Muscle of back (tissue), 11 donors: ENCODE data around the gene MBNL2. TPM values are rescaled to one million over a fixed set of nuclear protein-coding genes. Genes with fewer than 3 reads are reported as not detected.
A peak's percentile ranks its signal among the peaks of the same experiment; 100 is the strongest.
"Not testable (repeated sequence)": the region's sequence is repeated elsewhere in the genome, so short reads cannot be mapped to it uniquely, and the experiment has no call there.

Experiments
- DNase-seq, 3 donors: peaks; one replicate each; pipeline versions ENCODE4 v3.0.0 to v3.0.0-alpha.2; 2013
- polyA plus RNA-seq, 10 donors: library from polyadenylated mRNA; unstranded; fragments of 120-200 nt; gene quantifications; one replicate each; pipeline ENCODE4 v1.2.1, GENCODE V29; 2013; ENCODE audit not compliant: insufficient read length in 10 of 10

MBNL2 gene
- polyA plus RNA-seq, 10 donors = 25.4 to 40.1 (median 33.9) TPM

DNA sequence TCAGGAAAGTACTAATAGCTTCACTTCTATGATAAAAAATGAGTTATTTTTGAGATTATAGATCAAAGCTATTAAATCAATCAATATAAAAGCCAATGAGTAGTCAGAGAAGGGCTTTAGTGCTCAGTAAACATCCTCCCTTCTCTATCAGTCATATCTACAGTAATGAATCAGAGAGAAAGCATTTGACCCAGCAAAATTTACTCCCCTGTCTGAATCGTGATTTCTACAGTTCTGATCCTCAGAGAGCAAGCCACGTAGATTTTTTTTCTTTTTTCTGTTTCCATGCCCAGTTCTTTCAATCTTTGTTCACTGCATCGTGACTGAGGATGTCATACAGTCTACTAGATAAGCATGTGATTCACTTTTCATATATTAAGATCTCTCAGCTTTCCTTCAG is 16.2 kb upstream of the MBNL2 start:
- no peak for DNase-seq

DNA sequence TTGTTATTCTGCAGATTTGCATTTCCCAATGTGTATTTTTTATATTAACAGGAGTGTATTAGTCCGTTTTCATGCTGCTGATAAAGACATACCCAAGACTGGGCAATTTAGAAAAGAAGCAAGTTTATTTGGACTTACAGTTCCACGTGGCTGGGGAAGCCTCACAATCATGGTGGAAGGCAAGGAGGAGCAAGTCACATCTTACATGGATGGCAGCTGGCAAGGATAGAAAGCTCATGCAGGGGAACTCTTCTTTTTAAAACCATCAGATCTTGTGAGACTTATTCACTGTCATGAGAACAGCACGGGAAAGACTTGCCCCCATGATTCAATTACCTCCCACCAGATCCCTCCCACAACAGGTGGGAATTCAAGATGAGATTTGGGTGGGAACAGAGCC is 14.9 kb upstream of the MBNL2 start:
- DNase-seq = not testable (repeated sequence)

DNA sequence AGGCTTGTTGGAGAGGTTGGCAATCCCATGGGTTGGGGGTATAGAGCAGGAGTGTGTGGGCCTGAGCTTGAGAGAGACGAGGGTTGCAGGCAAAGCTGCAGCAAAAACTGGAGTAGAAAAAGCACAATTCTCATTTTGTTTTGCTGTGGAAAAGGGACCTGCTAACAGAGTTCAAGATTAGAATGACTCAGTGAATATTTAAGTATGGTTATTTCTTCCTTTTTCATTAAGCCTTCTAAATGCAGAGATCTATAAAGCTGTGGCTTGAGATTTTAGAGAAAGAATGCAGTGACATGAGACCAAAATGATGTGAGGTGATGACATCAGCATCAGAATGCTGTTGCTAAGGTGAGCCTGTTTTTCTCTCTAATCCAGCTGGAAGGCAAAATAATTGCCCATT is 10.8 kb upstream of the MBNL2 start:
- no peak for DNase-seq

DNA sequence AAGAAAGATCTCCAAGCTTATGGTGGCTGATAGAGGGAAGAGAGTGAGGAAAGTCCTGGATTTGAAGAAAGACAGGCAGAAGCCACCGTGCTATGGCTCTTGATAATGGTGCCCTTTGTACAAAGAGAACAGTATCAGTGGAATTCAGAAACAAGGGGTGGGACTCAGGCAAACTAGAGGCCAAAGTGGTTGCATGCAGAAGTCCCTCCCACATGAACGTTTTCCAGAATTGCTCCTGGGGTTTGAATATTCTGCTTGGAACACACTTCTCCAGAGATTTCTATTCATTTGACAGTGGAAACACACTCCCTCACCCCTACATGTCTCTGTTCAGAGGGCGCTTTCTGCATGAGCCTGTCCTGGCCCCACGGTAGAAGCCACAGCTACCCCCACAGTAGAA is 10.1 kb upstream of the MBNL2 start:
- no peak for DNase-seq

DNA sequence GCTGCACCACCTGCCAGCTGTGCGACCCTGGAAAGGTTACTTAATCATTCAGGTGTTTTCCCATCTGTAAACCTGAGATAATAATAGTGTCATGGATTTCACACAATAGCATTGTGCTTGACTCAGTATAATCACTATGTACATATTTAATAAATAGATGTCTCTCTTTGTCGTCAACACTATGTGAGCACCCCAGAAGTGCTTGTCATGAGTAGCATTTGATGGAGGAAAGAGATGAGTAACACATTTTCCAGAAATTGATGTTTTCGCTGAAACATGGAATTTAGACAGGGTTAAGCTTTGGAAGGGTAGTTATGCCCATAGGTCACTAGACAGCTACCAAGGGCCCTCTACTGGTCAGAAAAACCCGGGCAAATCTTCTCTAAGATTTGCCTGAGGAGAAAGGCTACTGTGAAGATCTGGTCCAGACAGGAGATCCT is 9.5 kb upstream of the MBNL2 start:
- DNase-seq = no peak

DNA sequence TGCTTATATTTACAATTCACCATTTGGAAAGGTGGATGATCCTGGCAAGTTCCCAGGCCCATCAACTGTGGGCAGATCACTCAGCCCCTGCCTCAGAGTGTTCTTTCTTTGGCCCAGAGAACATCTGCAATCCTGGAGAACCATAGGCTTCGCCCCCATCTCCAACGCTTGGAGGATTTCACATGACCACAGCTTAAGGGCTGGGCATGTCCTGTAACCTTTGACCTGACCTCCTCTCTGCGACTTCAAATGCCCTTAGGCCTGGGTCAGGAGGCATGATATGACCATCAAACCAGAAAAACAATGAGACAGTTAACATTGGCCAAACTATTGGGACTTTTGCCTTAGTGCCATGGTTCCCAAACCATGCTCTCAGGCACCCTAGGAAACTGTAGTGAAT is 7.2 kb upstream of the MBNL2 start:
- no peak for DNase-seq

DNA sequence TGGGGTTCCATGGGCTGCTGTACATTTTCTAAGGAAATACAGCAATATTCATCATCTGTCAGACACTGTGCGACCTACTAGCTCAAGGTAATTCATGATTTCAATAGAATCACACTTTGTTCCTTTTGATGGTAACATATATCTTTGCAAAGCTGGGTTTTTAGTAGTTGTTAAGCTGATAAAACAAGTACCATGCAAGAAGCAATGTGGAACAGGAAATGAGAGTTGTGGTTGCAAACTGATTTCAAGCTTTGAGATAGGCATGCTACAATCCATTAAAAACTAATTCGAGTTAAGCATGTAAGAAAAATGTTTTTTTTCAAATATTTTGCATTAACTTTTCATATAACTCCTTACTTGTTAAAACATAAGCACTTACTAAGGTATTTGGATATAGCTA is 6.8 kb upstream of the MBNL2 start:
- no peak for DNase-seq

DNA sequence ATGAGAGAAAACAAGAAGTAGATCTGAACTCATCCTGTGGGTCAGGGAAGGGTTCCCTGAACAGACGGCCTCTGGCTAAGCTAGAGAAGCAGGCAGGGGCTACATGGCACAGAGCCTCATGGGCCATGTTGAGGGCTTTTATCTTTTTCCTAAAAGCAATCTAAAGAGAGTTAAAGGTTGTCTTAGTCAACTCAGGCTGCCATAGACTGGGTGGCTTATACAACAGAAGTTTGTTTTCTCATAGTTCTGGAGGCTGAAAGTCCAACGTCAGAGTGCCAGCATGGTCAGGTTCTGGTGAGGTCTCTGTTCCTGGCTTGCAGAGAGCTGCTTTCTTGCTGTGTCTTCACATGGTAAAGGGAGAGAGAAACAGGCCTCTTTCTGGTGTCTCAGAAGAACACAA is 2.9 kb upstream of the MBNL2 start:
- DNase-seq = no peak

DNA sequence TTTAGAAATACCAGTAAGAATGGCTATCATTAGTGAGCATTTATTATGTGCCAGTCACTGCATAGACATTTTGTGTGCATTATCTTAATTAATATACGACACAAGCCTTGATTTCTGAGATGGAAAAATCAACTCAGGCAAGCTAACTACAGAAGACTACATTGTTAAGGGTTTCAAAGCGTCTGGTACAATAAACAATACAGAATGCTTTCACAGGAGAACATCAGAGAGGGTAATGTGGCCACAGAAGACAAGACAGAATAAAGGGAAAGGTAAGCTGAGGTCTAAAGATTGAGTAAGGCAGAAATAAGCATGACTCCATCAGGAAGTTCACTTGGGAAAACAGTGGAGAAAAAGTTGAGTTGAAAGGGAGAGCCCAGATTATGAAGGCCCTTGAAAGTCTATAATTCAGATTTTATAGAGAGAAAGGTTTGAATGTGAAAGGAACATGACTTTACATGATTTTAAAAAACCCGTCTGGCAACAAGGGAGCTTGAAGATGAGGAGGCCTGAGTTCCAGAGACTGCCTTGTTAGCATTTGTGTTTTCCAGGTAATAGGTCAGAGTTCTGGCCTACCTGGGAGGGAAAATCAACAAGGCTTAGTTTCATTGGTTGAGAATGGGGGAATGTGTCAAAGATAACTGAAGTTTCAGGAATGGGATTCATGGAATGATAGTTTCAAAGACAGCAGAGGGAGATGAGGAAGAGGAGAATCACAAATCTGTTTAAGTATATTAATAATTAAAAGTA is 1.8 kb upstream of the MBNL2 start:
- no peak for DNase-seq

DNA sequence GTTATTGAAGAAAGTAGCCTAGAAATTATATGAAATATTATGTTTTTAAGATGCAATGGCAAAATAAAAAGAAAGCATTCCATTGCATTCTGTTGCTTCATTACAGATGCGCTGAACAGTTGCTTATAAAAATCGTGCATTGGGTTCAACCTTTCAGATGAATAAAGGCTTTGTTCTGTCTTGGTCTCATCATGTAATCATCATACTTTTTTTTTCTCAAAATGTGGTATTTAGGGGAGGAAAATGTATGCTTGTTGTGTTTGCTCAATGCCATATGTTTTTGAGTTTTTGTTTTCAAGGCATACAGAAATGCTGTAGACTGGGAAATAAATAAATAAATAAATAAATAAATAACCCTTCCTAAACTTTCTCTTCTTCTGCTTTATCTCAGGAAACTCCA is 1.1 kb upstream of the MBNL2 start:
- no peak for DNase-seq

DNA sequence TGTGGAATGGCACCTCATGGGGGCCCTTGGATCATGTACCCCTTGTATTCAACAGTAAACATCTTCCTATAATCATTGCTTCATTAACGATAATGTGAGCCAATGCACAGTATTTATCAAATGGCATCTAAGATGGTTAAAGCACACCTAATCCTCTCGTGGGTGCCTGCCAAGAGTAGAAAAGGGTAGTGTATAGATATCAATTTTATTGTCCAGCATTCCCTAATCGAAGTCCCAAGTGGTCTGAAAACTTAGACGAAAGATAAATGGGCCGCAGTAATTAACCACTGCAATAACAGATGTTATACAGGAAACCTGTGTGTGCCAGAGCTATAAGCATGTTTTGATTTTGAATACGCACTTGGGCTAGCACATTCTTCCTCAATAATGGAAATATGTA is 667 bp upstream of the MBNL2 start:
- no peak for DNase-seq

DNA sequence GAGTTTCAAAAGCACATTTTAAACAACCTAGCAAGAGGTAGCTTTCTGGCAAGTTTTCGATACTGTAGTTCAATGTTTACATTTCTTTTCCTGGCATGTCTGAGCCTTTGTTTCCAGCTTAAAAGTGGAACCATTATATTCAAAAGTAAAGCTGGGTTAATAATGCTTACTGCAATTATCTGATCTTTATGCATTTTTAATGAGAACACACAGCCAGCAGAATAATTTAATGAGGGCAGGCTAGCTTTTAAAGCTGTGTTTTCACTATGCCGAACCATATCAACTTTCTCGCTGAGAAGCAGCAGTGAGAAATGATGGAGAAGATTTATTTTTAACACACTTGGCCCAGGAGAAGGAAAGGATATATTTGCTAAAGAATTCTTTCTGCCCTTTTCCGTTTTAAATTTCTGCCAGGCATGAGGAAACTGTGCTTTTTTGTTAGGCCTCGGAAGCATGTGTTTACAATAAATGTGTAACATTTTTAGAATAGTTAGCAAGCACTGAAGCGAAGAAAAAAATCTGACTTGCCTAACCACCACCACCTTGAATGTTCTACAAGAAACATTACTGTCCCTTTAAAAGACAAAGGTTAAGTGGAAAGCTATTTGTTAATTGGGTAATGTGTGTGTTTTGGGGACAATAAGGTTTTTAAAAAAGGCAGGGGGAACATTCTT is 1.0 kb downstream of the MBNL2 start:
- DNase-seq = no peak

DNA sequence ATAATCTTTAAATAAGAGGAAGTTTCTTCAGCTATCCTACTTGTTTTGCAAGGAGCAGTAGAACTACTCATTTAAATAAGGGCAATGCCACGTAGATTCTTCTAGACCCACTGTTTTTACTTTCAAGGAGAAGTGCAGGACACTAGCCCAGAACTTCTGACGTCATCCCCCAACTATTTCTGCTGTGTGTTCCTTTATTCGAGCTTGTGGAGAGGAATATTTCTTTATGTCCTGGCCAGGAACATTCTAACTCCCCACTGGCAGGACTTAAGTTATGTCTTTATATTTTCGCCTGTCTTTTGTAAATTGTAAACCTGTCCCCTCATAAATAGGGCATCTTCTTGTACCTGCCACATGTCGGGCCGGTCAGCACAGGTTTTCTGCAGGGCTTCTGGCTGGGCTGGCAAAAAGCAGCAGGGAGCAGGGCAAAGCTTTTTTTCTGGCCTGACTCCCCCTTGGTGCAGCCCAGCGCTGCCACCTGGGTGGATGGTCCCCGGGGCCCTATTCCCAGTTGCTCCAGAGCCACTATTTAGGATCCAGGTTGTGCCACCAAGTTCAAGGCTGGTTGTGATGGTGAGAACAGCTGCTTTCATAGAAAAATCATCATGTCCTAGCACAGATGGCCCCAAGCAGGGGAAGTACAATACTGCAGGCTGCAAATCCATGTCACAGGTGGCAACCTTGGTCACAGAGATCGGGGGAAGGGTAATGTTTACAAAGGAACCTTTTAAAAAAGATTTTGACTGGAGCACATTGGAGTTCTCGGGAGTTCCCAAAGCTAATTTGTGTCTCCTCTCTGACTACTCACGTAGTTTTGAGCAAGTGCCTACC is 1.8 kb downstream of the MBNL2 start:
- peak; percentile 89 to 95 (median 93) for DNase-seq

DNA sequence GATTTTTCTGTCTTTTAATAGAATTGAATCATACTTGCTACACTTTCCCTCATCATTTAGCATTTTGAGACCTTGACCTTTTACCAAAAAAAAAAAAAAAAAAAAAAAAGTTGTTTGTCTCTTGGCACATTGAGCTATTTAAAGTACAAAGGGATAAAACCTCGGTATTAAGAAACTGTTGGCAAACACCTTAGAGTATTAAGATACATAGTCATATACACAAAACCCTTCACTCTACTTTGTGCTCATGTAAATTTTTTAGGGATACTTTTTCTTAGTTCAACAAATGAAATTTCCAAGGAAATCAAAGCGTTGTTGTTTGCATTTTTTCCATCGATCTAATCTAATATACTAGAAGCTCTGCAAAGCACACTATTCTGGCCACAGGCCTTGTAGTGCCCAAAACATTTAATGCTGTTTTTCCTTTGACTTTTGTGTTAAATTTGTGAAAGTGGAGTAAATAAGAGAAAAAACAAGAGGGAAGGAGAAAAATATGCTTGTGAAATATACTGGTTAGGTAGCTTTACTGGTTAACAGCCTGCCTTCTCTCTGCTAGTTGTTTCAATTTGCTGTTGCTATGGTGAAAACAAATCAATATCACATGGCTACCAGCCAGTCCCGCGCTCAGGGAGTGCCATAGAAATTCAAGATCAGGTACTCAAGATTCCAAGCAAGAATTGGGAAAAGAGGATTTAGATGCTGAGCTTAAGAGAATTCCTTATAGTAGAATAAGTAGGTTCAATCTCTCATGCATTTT is 2.6 kb downstream of the MBNL2 start:
- peak in 2 of 3 donors; percentile 65 to 84 for DNase-seq

DNA sequence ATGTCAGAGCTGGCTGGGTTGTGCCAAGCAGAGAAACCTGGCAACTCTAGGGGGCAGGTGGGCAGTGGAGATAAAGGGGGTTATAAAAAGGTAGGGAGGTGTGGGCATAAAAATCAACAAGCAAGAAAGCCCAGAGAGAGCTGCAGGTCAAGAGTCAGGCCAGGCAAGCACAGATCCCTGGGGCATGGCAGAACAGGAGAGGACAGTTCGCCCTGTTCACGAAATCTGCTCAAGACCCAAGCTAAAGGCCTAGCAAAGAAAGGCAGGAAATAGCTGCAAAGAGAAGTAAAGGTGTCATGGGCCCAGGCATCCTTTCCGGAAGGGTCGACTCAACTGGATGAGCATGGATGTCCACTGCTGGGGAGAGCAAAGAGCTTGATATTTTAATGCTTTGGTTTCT is 3.4 kb downstream of the MBNL2 start:
- no peak for DNase-seq

DNA sequence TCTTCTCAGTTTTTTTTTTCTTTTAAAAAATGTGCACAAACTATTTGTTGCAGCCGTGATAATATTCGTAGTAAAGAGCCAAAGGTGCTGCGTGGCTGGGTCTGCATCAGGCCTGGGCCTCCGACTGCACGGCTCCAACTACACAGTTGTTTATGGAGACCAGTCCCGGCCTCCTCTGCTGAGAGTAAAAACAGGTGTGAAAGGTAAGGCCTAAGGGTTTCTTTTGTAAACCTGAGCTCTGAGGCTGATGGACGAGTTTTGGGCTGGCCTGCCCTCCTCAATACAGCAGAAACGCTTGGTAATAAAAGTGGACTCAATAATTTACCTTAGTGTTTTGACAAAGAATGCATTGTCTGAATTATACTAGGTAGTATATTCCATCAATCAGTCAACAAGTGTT is 3.9 kb downstream of the MBNL2 start:
- no peak for DNase-seq

DNA sequence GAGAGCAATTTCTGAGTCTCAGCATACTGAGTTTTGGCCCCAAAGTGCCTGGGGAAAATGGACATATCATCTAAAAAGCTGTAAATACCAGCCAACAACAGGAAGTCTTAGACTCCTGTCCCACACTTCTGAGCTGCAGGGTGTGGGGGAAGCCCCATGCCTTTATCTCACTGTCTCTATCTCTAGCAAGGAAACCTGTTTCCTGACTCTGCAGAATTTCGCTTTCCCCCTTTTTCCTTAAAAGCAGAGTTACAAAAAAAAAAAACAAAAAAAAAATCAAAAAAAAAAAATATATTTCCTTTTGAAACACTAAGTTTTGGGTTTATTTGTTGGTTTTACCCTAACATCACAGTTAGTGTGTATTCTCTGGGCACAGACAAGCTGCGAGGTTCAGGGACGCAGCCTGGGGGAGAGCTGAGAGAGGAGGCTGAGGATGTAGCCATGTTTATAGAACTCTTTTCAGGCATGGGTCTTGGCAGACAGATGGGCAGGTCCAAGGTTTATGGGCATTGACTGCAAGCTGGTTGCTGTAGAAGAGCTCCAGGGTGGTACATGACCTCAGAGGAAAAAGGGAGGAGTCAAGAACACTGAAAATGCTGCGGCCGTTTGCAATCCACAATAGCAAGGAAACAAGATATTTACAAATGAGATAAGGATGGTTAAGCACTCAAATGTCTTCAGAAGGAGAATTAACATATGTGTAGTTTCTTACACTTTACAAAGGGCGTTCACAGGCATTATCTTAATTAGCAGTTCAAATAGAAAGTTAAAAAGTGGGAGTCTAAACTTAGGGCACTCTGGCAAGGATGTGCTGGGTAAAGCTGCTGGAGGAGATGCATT is 4.9 kb downstream of the MBNL2 start:
- DNase-seq = no peak

DNA sequence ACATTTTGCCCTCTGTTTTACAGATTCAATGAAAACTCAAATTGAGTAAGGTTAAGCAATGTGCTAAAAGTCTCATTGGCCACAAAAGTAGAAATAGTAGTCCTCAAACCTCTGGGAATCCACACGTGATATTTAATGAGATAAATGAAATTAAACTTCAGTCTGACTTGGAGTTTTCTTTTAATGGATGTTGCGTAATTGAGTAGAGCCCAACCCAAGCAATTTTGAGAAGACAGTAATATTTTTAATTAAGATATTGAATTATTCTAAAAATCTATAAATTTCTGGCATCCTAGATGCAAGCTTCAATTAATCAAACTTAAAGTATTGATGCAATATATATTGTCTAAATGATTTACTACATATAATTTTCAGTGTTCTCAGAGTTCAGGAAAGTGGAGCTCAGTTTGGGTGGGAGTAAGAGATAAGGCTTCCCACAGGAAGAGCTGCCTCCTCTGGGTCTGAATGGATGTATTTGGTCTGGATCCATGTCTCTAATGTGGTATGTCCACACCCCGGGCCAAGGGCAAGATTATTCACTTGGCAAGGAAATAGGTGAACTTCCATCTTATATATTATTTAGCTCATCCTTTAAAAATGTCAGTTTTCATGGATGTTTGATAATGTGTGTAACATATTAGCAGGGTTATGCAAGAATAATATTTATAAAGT is 6.9 kb downstream of the MBNL2 start:
- peak in 1 of 3 donors; percentile 36 for DNase-seq

DNA sequence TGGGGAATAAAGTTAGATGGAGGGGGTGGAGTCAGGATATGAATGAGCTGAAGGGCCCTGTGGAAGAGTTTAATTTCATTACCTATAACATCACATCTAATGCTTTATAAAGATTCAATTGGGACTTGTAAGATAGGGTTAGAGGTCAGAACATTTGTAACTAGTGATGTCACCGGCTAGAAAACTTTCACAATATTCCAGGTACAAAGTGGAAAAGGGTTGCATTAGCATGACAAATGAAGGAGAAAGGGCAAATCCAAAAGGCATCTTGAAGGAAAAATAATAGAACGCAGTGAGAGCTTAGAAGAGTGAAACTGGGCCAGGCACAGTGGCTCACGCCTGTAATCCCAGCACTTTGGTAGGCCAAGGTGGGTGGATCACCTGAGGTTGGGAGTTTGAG is 7.6 kb downstream of the MBNL2 start:
- DNase-seq = no peak

DNA sequence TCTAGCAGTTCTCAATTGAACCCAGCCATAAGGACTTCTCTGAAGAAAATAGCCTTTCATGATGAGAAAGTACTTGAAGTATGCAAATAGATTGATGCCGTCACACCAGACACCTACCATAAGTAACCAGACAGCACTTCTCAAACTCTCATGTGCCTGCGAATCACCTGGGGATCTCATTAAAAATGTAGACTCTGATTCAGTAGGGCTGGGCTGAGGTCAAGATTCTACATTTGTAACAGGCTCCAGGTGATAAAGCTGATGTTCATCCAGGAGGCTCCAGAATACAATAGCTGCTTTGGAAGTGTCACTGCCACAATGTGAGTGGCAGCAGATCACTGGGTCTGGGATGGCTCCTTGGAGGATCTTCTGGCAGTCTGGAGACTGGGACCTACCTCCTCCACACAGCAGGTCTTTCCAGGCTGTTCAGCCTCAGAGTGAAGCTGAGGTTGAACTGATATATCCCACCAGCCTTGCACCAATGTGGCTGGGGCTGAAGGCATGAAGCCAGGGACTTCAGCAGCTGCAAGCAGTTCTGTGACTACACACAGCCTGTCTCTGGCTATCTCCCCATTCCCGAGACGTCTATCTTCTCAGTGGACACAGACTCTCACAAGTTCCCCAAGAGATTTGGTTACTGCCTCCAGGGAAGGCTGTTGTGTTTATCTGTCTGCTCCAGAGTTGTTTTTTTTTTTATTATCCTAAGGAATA is 9.1 kb downstream of the MBNL2 start:
- peak in 1 of 3 donors; percentile 45 for DNase-seq
